SU-DHL-6 (cell line): Measurements from ENCODE around the gene FOXA1.

Source experiments
- H2AFZ ChIP-seq: fragments of 200-600 bp; sonication (generic); 2 replicates; pipeline ENCODE4 v1.6.1; 2014; ENCODE audit warnings: low read depth, mild to moderate bottlenecking, moderate library complexity, mixed read lengths, antibody characterized with exemption, low read length; ENCODE audit not compliant: severe bottlenecking
- H3F3A ChIP-seq: fragments of 200-600 bp; shearing (Covaris generic); 2 replicates; pipeline ENCODE4 v1.6.0; 2016; ENCODE audit warnings: antibody characterized with exemption, mild to moderate bottlenecking; ENCODE audit not compliant: insufficient read depth
- H3K27ac ChIP-seq: fragments of 200-600 bp; sonication (generic); 2 replicates; pipeline ENCODE4 v1.5.1; 2016; ENCODE audit warnings: low read depth, mild to moderate bottlenecking, low read length, moderate library complexity, mixed read lengths
- H3K27me3 ChIP-seq: fragments of 200-600 bp; sonication (generic), shearing (Covaris generic); 2 replicates; pipeline ENCODE4 v1.6.0; 2014; ENCODE audit warnings: mild to moderate bottlenecking, low read length
- H3K36me3 ChIP-seq: fragments of 200-600 bp; sonication (generic); 2 replicates; pipeline ENCODE4 v1.6.1; 2014; ENCODE audit warnings: mild to moderate bottlenecking, low read length, mixed read lengths
- H3K4me2 ChIP-seq: fragments of 300-600, 200-600 bp; shearing (Covaris generic), sonication (generic); 2 replicates; pipeline ENCODE4 v1.6.0; 2014; ENCODE audit warnings: low read length, low read depth, mild to moderate bottlenecking; ENCODE audit not compliant: poor library complexity, severe bottlenecking
- H3K4me3 ChIP-seq: fragments of 200-600 bp; sonication (generic); 2 replicates; pipeline ENCODE4 v1.5.1; 2014; ENCODE audit warnings: antibody characterized with exemption, low read length, mild to moderate bottlenecking, mixed read lengths; ENCODE audit not compliant: insufficient read depth, poor library complexity, severe bottlenecking
- H3K79me2 ChIP-seq: fragments of 200-600 bp; sonication (generic); 2 replicates; pipeline ENCODE4 v1.6.1; 2014; ENCODE audit warnings: mild to moderate bottlenecking, low read length, moderate library complexity; ENCODE audit not compliant: insufficient read depth
- H3K9ac ChIP-seq: fragments of 200-600 bp; sonication (generic); 2 replicates; pipeline ENCODE4 v1.7.0; 2014; ENCODE audit warnings: mild to moderate bottlenecking, low read length
- H3K9me2 ChIP-seq: fragments of 200-600 bp; sonication (generic); replicated peaks from 2 replicates; pipeline ENCODE4 v1.6.1; 2014; ENCODE audit warnings: low read length; ENCODE audit not compliant: insufficient read depth
- H3K9me3 ChIP-seq: fragments of 200-600 bp; sonication (generic); 2 replicates; pipeline ENCODE4 v1.6.1; 2014; ENCODE audit warnings: low read length, mixed read lengths; ENCODE audit not compliant: insufficient read depth
- H4K20me1 ChIP-seq: fragments of 200-600 bp; sonication (generic); 2 replicates; pipeline ENCODE4 v1.6.1; 2014; ENCODE audit warnings: low read depth, mild to moderate bottlenecking, antibody characterized with exemption, low read length, moderate library complexity, mixed read lengths
- EZH2phosphoT487 ChIP-seq: fragments of 200-600 bp; sonication (generic), shearing (Covaris generic); conservative IDR thresholded peaks from 2 replicates; pipeline ENCODE4 v1.6.1; 2018; ENCODE audit warnings: mild to moderate bottlenecking, antibody characterized with exemption, low read length, moderate library complexity, mixed read lengths
- TF ChIP-seq, protein P1 (sequence below): fragments of 200-600 bp; sonication (generic); IDR thresholded peaks from one replicate; pipeline ENCODE4 v1.5.1; 2017; ENCODE audit warnings: antibody characterized with exemption, mild to moderate bottlenecking, low read length, moderate library complexity; ENCODE audit not compliant: insufficient read depth, poor library complexity, severe bottlenecking

The FOXA1 gene

DNA sequence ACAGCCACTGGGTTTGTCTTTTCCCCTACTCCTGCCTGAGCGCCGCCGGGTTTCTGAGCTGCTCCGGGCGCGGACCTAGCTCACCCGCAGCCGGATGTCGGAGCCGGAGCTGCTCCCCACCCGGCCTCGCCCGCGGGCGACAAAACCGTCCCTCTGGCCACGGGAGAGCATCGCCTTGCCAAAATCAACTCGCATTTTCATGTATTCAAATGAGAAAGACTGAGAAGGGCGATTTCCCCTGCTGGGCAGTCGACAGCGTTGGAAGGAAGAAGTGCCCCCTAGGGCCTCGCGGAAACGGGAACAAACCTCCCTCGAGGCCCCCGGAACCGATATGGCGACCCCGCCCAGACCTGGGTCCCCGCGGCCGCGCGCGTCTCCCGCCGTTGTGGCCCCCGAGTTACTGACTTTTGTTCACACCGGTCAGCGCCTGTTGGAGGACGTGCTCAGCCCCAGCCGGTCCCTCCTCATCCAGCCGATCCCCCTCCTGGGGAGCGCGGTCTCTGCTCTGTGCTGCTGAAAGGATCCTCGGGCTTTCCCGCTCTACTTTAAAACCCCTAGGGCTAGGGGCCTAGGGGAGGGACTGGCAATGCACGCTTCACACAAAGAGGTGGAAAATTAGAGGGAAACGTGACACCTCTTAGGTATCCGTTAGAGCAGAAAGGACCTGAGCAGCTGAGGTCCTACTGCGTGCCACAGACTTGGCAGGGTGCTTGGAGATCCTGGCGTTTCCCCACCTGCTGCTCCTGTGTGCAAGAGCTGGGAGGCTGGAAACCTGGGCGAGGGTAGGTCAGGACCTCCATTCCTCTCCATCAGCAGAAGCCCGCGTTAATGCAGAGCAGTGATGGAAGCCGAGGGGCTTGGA lies 4.7 kb upstream of the FOXA1 start:
- Histone ChIP-seq H4K20me1 (no peaks in the 10 kb centered on the region), H3K9me3 (no peaks in the 10 kb centered on the region), H3K9me2 (no peaks in the 10 kb centered on the region), H3K4me3 (no peak overlapping the region), H3K27me3 (no peaks in the 10 kb centered on the region), H3K9ac (no peak overlapping the region), H3F3A (no peaks in the 10 kb centered on the region), H3K4me2 (no peak overlapping the region), H2AFZ (no peak overlapping the region), H3K36me3 (no peaks in the 10 kb centered on the region), H3K27ac (no peak overlapping the region), H3K79me2 (no peaks in the 10 kb centered on the region)
- TF ChIP-seq EZH2phosphoT487: no peak
- TF ChIP-seq, protein P1, sequence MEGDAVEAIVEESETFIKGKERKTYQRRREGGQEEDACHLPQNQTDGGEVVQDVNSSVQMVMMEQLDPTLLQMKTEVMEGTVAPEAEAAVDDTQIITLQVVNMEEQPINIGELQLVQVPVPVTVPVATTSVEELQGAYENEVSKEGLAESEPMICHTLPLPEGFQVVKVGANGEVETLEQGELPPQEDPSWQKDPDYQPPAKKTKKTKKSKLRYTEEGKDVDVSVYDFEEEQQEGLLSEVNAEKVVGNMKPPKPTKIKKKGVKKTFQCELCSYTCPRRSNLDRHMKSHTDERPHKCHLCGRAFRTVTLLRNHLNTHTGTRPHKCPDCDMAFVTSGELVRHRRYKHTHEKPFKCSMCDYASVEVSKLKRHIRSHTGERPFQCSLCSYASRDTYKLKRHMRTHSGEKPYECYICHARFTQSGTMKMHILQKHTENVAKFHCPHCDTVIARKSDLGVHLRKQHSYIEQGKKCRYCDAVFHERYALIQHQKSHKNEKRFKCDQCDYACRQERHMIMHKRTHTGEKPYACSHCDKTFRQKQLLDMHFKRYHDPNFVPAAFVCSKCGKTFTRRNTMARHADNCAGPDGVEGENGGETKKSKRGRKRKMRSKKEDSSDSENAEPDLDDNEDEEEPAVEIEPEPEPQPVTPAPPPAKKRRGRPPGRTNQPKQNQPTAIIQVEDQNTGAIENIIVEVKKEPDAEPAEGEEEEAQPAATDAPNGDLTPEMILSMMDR: no peak

DNA sequence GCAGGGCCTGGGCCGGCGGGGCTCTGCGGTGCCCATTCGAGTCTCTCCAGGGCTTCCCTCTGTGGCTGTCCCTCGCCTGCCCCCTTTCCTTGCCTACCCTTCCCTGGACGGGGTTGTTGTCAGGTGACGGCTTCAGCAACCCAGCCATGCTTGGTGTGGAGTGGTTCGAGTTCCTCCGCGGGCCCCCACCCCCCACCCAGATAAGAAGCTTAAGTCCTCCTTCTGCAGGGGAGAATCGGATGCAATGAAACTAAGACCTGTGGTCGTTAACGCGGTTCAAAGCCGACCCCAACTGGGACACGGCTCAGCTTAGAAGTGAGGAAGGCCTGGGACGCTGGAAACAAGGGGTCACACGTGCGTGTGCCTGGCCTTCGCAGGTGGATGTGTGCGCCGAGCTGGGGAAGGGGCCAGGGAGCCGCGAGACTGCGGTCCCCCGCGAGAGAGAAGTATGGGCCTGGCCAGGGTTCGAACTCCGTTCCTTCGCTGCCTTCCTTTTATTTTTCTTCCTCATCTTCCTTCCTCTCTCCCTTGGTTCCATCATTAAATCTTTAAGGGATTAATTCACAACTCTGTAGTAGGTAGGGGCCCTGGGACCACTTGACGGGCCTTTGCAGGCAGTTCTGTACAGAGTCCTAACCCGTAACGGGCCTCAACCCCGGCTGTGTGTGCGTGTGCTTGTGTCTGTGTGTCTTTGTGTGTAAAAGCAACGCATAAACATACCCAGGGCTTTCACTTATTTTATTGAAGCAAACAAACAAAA lies 3.9 kb upstream of the FOXA1 start:
- H3F3A ChIP-seq: no peaks in the 10 kb centered on the region
- no peaks in the 10 kb centered on the region for H3K36me3 ChIP-seq
- no peaks in the 10 kb centered on the region for H3K9me3 ChIP-seq
- H3K4me3 ChIP-seq: no peak overlapping the region
- H3K27ac ChIP-seq: no peak overlapping the region
- H3K9ac ChIP-seq: no peak overlapping the region
- TF ChIP-seq EZH2phosphoT487: no peak
- TF ChIP-seq, protein P1: no peak
- H3K4me2 ChIP-seq: no peak overlapping the region
- H3K27me3 ChIP-seq: no peaks in the 10 kb centered on the region
- H3K9me2 ChIP-seq: no peaks in the 10 kb centered on the region
- no peaks in the 10 kb centered on the region for H3K79me2 ChIP-seq
- H4K20me1 ChIP-seq: no peaks in the 10 kb centered on the region
- no peak overlapping the region for H2AFZ ChIP-seq

DNA sequence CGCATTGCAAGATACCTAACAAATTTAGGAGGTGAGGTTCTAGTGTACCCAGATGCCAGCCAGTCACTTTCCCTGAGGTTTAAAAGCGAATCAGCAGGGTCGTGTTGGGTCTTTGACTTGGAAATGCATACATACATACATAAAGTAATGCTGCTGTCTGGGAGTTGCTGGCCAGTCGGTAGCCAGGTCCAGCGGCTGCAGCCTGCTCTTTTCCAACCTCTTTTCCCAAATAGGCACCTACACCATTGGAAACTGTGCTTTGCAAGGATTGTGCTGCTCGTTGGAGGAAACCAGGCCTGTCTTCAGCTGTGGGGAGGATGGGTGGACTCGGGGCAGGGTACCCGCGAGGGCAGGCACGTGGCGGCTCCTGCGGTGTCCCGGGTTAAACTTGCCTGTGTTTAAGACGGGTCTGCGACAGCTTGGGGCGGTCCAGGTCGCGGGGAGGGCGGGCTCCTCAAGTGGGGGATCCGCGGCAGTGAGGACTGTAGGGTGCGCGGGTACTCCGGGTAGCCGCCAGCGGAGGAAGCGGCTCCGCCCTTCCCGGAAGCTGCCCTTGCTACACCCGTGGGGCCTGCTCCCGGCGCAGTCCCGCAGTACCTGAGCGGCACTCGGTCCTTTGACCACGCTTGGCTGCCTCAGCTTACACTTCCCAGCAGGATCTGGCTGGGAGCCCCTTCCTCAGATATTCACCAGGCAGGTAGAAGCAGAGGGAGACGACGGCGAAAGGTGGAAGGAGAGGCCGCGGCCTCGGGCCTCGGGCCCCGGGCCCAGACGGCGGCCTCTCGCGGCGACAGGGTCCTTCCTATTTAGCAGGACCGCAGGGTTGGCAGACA lies 3.1 kb upstream of the FOXA1 start:
- TF ChIP-seq, protein P1: no peak
- no peak for TF ChIP-seq EZH2phosphoT487
- H3K36me3 ChIP-seq: no peaks in the 10 kb centered on the region
- no peak overlapping the region for H3K27ac ChIP-seq
- H3F3A ChIP-seq: no peaks in the 10 kb centered on the region
- H3K27me3 ChIP-seq: no peaks in the 10 kb centered on the region
- H4K20me1 ChIP-seq: no peaks in the 10 kb centered on the region
- H3K9me2 ChIP-seq: no peaks in the 10 kb centered on the region
- H3K4me3 ChIP-seq: no peak overlapping the region
- H2AFZ ChIP-seq: no peak overlapping the region
- no peaks in the 10 kb centered on the region for H3K9me3 ChIP-seq
- no peak overlapping the region for H3K9ac ChIP-seq
- H3K4me2 ChIP-seq: no peak overlapping the region
- no peaks in the 10 kb centered on the region for H3K79me2 ChIP-seq
